ENCODE results near the gene MYO18A. TPM values are rescaled to one million over a fixed set of nuclear protein-coding genes. Genes with fewer than 3 reads are reported as not detected.
A peak's percentile ranks its signal among the peaks of the same experiment; 100 is the strongest.

Gene MYO18A
- total RNA-seq, 4 donors from 2014 or later, result 526 to 1,058 (median 835) TPM

DNA sequence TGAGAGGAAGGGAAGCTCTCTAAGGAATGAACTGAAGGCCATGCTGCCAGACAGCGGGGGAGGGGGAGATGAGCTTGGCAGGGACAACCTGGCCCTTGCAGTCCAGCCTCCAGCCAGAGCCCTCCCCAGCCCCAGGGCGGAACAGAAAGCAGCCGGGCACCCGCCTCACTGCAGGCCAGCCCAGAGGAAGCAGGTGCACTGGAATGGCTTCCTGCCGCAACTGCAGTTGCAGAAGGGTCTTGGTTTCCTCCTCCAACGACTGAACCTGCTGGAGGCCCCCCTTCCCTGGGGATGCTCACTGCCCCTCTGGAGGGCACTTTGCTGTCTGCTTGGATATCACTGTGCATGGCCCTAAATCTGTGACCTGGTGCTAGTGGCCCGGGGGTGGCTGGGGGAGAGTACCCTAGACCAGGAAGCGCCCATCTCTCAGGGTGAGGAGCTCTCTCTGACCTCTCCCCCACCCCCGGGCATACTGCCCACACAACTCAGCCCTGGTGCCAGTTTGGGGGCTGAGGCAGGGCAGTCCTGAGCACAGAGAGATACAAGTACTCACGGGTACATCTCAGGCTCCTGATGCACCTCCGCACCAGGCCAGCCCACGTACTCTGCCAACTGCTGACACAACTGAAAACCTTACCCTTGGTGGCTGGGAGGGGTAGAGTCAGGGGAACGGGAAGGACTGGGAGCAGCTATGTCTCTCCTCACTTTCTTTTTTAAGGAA lies 41.1 kb downstream of the MYO18A start:
- H3K27me3 ChIP-seq, result no peaks in the 10 kb centered on the region
- peak overlapping the region; percentile 59 to 71 (median 62) for H3K4me3 ChIP-seq
- peaks cover 66 to 68% of the 10 kb centered on the region in 2 donors for H3K4me1 ChIP-seq
- ATAC-seq, result peak; percentile 56 to 59
- intact Hi-C loops (cut with DNase I; ENCODE audit: low total_unique reads) (loop anchor here (10.0 kb wide), 1 partner anchor 486 kb away; the partner anchor contains the start of gene CORO6), in situ Hi-C loops (cut with MboI; ENCODE audit: low sequenced_read_pairs in 4 of 4) (no loop called here)
- TF ChIP-seq, protein P1, sequence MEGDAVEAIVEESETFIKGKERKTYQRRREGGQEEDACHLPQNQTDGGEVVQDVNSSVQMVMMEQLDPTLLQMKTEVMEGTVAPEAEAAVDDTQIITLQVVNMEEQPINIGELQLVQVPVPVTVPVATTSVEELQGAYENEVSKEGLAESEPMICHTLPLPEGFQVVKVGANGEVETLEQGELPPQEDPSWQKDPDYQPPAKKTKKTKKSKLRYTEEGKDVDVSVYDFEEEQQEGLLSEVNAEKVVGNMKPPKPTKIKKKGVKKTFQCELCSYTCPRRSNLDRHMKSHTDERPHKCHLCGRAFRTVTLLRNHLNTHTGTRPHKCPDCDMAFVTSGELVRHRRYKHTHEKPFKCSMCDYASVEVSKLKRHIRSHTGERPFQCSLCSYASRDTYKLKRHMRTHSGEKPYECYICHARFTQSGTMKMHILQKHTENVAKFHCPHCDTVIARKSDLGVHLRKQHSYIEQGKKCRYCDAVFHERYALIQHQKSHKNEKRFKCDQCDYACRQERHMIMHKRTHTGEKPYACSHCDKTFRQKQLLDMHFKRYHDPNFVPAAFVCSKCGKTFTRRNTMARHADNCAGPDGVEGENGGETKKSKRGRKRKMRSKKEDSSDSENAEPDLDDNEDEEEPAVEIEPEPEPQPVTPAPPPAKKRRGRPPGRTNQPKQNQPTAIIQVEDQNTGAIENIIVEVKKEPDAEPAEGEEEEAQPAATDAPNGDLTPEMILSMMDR (IDR thresholded peaks at IDR 0.05 in 4 of 5, conservative IDR thresholded peaks at IDR 0.05 in 1 of 5), result no peak
- peak; percentile 27 to 54 for TF ChIP-seq POLR2A (IDR thresholded peaks at IDR 0.05)
- H3K36me3 ChIP-seq, result peaks cover 0 to 10% of the 10 kb centered on the region in 2 donors
- H3K27ac ChIP-seq, result peak overlapping the region; percentile 92 to 98 (median 96)
- peak; percentile 83 to 90 for DNase-seq
- no peaks in the 10 kb centered on the region for H3K9me3 ChIP-seq

DNA sequence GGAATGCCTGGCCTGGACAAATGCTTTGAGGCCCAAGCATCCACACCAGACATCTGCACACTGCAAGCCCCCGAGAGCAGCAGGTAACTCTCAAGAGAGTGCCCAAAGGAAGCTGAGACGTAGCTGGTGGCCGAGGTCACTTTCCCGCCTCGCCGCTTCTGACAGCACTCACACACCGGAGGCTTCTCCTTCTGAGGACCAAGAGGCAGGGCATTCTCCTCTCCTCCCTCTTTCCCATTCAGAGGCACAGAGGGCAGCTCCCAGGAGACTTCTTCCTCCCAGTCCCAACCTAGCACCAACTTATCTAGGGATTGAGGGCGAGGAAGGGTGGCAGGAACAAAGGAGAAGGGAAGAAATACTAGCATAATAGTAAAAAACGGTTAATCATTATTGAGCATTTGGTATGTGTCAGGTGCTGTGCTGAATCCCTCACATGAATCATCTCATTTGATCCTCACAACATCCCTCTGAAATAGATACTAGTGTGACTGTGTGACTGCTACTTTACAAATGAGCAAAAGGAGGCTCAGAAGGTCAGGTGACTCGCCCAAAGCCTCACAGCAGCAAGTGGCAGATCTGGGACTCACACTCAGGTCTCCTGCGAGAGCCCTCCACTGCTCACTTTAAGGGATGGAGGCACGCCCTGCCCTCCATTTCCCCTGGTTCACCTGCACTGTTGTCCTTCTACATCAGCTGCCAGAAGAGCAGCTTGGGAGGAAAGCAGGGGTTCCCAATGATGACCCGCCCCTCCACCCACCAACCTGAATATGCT lies 41.8 kb downstream of the MYO18A start:
- in situ Hi-C loops (cut with MboI; ENCODE audit: low sequenced_read_pairs in 4 of 4) (no loop called here), intact Hi-C loops (cut with DNase I; ENCODE audit: low total_unique reads) (loop anchor here (10.0 kb wide), 1 partner anchor 486 kb away; the partner anchor contains the start of gene CORO6)
- H3K4me1 ChIP-seq, result peaks cover 72 to 76% of the 10 kb centered on the region in 2 donors
- TF ChIP-seq, protein P1 (IDR thresholded peaks at IDR 0.05 in 4 of 5, conservative IDR thresholded peaks at IDR 0.05 in 1 of 5), result no peak
- peak; percentile 86 to 92 for TF ChIP-seq POLR2A (IDR thresholded peaks at IDR 0.05)
- DNase-seq, result peak; percentile 81 to 87
- peak; percentile 65 to 71 for ATAC-seq
- H3K4me3 ChIP-seq, result peak overlapping the region; percentile 59 to 71 (median 62)
- peaks cover 0 to 10% of the 10 kb centered on the region in 2 donors for H3K36me3 ChIP-seq
- no peaks in the 10 kb centered on the region for H3K9me3 ChIP-seq
- no peaks in the 10 kb centered on the region for H3K27me3 ChIP-seq
- H3K27ac ChIP-seq, result peak overlapping the region; percentile 92 to 98 (median 96)

DNA sequence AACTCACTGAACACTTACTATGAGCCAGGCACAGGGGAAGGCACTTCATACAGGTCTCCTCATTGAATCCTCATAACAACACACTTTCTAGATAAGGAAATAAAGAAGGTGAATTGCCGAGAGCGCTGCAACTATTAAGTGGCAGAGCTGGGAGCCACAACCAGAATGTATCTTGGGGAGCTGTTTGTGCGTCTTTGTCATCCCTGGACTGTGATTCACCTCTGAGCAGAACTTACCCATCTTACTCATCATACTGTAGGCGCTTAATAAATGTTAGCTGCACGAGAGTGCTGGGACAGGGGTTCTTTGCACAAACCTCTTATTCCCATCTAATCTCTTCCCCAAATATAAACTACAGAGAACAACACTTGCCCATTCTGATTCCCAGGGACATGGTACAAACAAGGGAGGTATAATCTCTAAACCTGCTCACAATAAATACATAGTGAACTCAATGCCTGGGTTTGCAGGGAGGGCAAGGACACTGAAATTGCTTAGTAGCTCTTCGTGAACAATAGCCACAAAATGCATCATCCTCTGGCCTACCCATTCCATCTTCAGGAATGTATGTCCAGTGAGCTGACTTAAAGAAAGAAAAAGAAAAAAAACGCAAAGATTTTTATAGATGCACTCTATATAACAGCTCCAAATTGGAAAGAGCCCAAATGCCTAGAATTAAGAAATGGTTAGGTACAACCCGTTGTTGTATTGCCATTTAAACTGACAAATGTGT lies 43.0 kb downstream of the MYO18A start:
- peak overlapping the region in 2 of 4 donors; percentile 56 to 71 for H3K4me3 ChIP-seq
- ATAC-seq (no peak), DNase-seq (no peak)
- no peaks in the 10 kb centered on the region for H3K9me3 ChIP-seq
- H3K27ac ChIP-seq, result peak overlapping the region; percentile 92 to 98 (median 96)
- intact Hi-C loops (cut with DNase I; ENCODE audit: low total_unique reads), result loop anchor here (10.0 kb wide), 1 partner anchor 488 kb away; the partner anchor contains the start of gene CORO6
- H3K36me3 ChIP-seq, result peaks cover 0 to 10% of the 10 kb centered on the region in 2 donors
- H3K27me3 ChIP-seq, result no peaks in the 10 kb centered on the region
- TF ChIP-seq POLR2A (IDR thresholded peaks at IDR 0.05), result peak; percentile 12 to 22
- TF ChIP-seq, protein P1 (IDR thresholded peaks at IDR 0.05 in 4 of 5, conservative IDR thresholded peaks at IDR 0.05 in 1 of 5), result no peak
- H3K4me1 ChIP-seq, result peaks cover 78 to 86% of the 10 kb centered on the region in 2 donors
- in situ Hi-C loops (cut with MboI; ENCODE audit: low sequenced_read_pairs in 4 of 4), result no loop called here

GRCh38 chr17:29135464-29135863 lies 44.7 kb downstream of the MYO18A start:
- intact Hi-C loops (cut with DNase I; ENCODE audit: low total_unique reads) (loop anchor here (10.0 kb wide), 1 partner anchor 489 kb away; the partner anchor contains the start of gene CORO6), in situ Hi-C loops (cut with MboI; ENCODE audit: low sequenced_read_pairs in 4 of 4) (no loop called here)
- no peak overlapping the region for H3K4me3 ChIP-seq
- ATAC-seq (no peak), DNase-seq (no peak)
- TF ChIP-seq, protein P1 (IDR thresholded peaks at IDR 0.05 in 4 of 5, conservative IDR thresholded peaks at IDR 0.05 in 1 of 5), result no peak
- no peak for TF ChIP-seq POLR2A (IDR thresholded peaks at IDR 0.05)
- peaks cover 0 to 14% of the 10 kb centered on the region in 2 donors for H3K36me3 ChIP-seq
- H3K27ac ChIP-seq, result peak overlapping the region; percentile 92 to 98 (median 96)
- H3K27me3 ChIP-seq, result no peaks in the 10 kb centered on the region
- peaks cover 81 to 90% of the 10 kb centered on the region in 2 donors for H3K4me1 ChIP-seq
- no peaks in the 10 kb centered on the region for H3K9me3 ChIP-seq

Data from gastrocnemius medialis (tissue), 4 donors.